Measurements from ENCODE around the gene GLIPR1L2.
"Not testable (repeated sequence)": the region's sequence is repeated elsewhere in the genome, so short reads cannot be mapped to it uniquely, and the experiment has no call there.

GLIPR1L2 gene

DNA sequence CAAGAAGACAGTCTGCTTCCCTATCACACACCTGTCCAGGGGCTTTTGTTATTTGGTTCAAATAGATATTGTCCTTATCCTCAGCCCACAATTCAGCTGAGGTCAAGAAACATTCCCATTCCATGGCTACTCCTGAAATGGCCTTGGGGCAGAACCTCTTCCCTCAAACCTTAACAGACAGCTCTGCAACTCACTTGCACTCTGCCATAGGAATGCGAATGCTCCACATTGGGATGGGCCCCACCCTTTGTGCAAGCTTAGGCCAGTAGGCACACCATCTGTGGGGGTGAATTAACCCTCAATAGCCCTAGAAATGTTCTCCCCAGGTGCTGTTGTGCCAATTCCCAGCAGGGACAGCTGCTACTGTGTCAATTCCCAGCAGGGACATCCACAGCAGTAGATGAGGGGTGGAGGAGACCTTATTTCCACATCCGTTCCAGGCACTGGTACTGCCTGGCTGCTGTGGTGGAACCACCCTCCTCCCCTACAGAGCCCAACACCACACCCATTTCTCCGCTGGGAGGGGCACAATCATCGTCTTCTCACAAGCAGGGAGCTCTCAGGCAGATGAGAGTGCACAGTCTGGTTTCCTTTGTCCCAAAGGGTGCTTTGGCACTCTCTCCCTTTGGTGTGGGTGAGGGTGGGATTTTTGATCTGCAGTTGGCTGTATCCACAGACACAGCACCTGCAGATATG, 47.3 kb downstream of the GLIPR1L2 start:
- no peak for DNase-seq

DNA sequence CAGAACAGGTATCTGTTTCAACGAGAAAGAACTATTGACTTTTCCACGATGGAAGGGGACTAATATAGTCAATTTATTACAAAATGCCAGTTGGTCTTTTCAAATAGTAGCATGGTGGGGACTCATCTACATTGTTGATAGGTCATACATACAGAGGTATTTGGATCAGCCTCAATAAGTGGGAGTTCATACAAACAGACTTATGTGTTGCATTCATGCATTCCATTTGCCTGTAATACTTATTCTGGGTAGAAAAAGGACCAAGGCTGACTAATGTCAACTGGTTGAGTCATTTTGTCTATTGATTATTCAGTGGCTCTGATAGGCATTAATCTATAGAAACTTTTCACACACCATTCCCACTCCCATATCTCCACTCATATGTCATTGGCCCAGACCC, 48.2 kb downstream of the GLIPR1L2 start:
- no peak for DNase-seq

DNA sequence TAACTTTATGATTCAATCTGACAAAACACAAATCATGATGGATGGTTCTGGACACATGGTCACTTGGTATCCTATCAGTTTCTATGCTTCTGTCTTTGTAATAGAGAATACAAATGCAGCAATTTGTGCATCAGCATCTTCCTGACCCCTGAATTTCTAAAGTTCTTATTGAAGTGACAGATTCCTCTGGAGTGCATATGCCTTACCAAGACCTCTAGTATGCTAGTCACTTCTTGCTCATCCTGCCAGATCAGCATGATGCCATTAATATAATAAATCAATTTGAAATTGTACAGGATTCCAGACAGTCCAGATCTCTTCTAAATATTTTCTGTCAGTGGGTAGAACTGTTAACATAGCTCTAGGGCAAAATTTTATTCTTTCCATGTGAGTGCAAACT, 49.0 kb downstream of the GLIPR1L2 start:
- no peak for DNase-seq

DNA sequence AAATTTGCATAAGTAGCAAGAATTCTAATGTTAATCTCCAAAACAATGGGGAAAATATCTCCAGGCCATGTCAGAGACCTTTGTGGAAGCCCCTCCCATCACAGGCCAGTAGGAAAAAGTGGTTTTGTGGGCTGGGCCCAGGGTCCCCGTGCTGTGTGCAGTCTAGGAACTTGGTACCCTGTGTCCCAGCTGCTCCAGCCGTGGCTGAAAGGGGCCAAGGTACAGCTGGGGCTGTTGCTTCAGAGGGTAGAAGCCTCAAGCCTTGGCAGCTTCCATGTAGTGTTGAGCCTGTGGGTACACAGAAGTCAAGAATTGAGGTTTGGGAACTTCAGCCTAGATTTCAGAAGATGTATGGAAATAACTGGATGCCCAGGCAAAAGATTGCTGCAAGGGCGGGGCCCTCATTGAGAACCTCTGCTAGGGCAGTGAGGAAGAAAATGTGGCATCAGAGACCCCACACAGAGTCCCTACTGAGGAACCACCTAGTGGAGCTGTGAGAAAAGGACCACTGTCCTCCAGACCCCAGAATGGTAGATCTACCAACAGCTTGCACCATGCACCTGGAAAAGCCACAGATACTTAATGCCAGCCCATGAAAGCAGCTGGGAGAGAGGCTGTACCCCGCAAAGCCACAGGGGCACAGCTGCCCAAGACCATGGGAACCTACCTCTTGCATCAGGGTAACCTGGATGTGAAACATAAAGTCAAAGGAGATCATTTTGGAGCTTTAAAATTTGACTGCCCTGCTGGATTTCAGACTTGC, 51.0 kb downstream of the GLIPR1L2 start:
- DNase-seq: not testable (repeated sequence)

DNA sequence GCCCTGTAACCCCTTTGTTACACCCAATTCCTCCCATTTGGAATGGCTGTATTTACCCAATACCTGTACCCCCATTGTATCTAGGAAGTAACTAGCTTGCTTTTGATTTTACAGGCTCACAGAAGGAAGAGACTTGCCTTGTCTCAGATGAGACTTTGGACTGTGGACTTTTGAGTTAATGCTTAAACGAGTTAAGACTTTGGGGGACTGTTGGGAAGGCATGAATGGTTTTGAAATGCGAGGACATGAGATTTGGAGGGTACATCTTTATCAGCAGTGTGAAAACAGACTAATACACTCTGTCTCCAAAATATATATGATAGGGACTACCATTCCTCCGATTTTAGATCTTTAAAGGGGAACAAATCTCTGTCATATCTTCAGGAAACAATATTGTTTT, 51.6 kb downstream of the GLIPR1L2 start:
- not testable (repeated sequence) for DNase-seq

DNA sequence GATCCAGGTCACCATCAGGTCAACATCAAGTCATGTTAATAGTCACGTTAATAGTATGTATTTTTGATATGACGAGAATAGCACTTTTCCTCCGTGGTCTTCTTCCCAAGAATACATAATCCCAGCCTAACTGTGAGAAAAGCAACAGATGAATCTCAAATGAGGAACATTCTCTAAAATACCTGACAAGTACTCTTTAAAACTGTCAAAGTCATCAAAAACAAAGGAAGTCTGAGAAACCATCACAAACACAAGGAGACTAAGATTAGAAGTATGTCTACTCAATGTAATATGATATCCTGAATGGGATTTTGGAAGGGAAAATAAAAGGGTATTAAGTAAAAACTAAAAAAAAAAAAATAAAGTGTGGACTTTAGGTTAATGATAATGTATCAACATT, 52.8 kb downstream of the GLIPR1L2 start:
- no peak for DNase-seq

DNA sequence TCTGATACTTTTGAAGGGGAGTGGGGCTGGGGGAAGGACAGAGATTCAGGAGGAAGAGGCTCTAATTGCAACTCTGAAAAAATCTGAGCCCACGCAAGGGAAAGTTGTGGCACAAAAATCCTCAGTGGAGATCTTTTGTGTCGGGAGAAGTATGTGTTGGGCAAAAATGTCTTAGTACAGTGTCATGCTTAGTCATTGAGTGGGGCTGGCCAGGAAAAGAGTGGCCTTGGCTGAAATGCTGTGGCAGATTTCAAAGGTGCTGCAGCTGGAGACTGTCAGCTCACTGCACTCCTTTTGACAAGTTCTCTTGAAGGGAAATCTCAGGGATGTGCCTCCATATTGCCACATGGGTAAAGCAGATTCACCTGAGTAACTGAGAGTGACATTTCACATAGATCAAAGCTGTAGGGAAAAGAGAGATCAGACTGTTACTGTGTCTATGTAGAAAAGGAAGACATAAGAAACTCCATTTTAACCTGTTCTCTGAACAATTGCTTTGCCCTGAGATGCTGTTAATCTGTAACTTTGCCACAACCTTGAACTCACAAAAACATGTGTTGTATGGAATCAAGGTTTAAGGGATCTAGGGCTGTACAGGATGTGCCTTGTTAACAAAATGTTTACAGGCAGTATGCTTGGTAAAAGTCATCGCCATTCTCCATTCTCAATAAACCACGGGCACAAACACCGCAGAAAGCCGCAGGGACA, 53.7 kb downstream of the GLIPR1L2 start:
- DNase-seq: no peak

DNA sequence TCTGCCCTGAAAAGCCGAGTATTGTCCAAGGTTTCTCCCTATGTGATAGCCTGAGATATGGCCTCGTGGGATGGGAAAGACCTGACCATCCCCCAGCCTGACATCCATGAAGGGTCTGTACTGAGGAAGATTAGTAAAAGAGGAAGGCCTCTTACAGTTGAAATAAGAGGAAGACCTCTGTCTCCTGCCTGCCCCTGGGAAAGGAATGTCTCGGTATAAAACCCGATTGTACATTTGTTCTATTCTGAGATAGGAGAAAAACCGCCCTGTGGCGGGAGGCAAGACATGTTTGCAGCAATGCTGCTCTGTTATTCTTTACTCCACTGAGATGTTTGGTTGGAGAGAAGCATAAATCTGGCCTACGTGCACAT, 54.2 kb downstream of the GLIPR1L2 start:
- DNase-seq: not testable (repeated sequence)

DNA sequence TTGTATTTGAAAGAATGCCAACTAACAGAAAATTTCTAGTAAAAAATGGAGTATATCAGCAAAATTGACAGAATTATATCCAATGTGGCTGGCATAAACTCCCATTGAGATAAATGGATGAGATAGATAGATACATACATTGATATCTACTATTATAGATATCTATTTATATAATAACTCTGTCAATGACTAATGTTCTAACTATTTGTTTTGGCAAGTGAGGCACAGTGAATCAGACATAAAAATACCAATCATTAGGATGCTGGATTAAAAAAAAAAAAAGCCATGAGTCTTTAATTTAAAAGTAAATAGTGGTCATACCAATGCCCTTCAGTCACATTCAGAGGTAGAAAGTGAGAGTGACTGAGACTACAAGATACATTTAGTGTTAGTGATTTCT, 56.0 kb downstream of the GLIPR1L2 start:
- DNase-seq: no peak

DNA sequence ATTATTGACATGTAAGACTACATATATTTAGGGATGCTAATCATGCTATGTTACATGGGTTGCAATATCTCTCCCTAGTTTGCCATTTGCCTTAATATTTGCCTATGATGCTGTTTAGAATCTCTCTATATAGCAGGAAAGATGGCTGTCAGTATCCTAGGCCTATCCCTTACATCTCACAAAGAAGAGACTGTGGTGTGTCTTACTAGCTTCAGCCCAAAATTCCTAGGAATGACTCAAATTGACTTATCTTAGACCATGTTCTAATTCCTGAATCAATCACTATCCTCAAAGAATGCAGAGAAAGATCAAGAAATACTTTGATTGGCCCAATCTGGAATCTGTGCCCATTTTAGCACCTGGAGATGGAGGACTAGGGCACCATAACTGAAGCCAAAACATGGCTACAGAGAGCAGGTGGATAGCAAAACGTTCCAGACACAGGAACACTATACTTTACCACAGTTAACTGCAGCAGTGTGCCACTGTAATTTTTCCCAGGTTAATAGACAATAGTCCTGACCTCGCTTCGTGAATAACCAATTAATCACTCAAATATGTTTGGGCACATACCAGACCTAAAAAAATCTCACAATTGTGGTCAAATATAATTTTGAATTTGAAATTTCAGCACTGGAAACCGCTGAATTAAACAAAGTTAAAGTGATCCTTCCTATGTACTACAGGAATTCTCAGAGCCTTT, 57.0 kb downstream of the GLIPR1L2 start:
- DNase-seq: no peak

DNA sequence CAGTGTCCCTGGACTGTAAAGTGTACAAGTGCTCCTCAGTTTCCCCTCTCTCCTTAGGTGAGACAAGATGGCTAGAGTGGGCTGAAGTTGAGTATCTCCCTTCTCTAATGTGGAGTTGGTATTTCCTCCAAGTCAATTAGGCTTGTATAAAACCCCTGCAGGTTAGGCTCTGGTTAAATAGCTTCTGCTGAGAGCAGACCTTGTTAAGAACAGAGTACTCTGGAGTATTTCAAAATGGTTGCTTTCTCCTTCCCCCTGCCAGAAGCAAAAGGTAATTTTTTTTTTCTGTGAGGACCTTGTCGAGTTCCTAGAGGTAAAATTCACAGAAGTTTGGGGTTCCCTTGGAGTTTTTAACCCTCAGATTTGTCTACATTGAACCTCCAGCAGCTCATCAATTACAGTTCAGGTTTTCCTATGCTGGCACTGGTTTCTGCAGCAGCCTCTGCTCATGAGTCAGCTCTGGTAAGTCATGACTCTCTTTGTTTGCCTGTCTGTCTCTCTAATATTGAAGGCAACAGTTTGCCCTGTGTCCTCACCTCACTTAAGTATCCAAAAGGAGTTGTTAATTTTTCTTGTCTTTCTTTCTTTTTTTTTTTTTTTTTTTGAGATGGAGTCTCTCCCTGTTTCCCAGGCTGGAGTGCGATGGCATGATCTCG, 61.9 kb downstream of the GLIPR1L2 start:
- no peak for DNase-seq

DNA sequence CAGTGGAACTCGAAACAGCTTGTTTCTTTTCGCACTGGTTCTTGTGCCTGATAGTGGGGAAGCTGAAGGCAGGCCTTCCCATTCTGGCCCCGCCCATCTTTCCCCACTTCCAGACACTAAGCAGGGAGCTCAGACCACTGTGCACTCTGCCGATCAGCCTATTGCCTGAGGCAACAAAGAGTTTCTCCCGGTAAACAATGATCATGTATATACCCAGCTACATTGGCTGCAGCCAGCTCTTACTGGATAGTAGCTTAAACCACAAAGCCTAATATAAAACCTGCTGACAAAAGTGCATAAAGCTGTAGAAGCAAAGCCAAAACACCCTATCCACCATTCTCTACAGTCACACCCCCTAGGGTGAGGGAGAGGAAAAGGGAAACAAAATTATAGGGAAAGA, 65.0 kb downstream of the GLIPR1L2 start:
- no peak for DNase-seq

DNA sequence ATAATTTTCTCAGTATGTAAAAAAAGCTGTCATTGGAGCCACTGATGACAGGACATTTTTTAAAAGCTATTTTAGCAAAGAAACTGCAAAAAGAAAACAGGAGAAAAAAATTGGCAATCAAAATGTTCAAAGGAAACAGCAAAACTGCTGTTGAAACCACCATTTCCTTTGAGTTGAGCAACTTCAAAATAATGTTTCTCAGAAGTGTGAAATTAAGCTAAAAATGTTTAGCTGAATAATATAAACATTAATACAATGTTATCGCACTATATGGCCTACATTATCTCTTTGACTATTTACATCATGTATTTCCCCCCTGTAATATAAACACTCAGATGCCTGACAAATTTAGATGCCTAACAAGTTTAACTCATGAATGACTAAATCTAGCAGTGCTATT, 66.3 kb downstream of the GLIPR1L2 start:
- no peak for DNase-seq

DNA sequence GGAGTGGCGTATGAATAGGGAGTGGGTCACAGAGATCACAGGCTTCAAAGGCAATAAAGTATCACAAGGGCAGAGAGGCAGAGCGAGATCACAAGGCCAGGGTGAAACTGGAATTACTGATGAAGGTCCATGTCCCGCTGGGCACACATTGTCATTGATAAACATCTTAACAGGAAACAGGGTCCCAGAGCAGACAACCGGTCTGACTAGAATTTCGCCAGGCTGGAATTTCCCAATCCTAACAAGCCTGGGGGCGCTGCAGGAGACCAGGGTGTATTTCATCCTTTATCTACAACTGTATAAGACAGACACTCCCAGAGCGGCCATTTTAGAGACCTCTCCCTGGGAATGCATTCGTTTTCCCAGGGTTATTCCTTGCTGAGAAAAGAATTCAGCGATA, 67.0 kb downstream of the GLIPR1L2 start:
- not testable (repeated sequence) for DNase-seq

DNA sequence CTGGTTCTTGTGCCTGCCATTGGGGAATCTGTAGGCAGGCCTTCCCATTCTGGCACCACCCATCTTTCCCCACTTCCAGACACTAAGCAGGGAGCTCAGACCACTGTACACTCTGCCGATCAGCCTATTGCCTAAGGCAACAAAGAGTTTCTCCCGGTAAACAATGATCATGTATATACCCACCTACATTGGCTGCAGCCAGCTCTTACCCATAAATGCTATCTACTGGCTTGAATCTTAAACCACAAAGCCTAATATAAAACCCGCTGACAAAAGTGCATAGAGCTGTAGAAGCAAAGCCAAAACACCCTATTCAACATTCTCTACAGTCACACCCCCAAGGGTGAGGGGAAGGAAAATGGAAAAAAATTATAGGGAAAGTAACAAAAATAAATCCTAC, 68.9 kb downstream of the GLIPR1L2 start:
- no peak for DNase-seq

DNA sequence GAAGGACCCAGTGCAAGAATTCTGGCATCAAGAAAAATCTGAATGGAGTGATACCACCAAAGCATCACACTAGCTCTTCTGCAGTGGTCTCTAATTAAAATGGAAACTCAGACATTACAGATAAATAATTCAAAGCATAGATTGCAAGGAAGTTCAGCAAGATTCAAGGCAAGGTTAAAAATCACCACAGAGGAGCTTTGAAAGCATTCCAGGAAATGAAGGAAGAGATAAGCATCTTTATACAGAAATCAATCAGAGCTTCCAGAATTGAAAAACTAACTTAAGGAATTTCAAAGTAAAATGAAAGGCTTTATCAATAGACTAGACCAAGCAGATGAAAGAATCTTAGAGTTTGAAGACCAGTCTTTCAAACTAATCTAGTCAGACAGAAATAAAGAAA, 69.3 kb downstream of the GLIPR1L2 start:
- no peak for DNase-seq

DNA sequence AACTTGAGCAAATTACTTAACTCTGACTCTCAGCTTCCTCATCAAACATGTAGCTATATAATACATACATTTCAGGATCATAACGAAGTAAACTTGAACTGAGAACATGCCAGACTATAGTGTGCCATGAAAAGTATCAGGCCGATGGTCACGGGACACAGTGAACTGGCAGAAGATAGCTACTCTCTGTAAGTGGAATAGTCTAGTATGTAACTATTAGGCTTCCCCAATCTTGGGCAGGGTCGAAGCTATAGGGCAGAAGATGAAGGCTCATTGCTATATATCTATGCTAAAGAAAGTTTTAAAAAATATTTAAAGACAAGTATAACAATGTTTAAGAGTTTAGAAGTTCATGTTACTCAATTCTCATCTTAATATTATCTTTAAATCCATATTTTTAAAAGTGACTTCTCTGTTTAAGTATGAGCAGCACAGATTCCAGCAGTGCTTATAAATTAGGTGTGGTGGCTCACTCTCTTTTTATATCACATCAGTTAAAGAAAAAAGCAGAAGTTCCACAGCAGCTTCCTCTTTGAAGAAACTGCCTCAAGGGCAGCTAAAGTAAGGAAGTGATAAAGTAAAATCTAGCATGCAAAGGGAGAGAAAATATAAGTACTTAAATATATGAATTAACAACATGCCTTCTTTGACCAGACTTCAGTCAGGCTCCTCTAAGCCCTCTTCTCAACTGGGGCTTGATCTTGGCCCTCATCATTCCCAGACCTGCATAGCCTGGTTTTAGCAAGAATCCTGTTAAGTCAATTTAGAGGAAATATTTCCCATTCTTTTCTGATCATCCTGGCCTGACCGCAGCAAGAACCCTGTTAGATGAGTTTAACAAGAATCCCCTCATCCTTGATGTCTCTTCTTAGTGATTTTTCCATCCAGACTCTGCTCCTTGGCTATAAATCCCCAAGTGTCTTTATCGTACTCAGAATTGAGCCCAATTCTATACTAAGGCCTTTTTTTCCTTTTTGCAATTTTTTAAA, 81.3 kb downstream of the GLIPR1L2 start:
- no peak for DNase-seq

DNA sequence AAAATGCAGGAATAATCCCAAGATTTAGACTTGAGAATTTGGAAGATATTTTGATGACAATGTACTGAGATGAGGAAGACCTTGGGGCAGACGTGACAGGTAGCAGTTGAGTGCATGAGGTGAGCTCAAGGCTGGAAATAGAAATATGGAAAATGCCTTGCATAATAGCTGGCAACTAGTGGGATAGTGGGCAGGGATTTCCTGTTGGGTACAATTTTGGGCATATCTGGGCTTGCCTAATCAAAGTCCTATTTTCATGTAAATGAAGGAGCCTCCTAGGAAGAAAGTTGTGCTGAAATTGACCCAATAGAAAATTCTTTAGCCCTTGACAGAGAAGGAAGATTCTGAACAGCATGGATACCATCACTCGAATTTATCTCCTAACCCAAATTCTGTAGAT, 83.2 kb downstream of the GLIPR1L2 start:
- no peak for DNase-seq

DNA sequence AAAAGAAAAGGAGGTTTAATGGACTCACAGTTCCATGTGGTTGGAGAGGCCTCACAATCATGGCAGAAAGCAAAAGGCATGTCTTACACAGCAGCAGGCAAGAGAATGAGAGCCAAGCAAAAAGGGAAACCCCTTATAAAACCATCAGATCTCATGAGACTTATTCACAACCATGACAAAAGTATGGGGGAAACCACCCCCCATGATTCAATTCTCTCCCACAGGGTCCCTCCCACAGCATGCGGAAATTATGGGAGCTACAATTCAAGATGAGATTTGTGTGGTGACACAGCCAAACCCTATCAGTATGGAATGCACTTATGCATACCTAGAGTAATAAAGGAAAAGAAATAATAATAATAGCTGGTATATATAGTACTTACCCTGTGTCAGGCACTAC, 85.2 kb downstream of the GLIPR1L2 start:
- DNase-seq: peak; percentile 34 to 42

DNA sequence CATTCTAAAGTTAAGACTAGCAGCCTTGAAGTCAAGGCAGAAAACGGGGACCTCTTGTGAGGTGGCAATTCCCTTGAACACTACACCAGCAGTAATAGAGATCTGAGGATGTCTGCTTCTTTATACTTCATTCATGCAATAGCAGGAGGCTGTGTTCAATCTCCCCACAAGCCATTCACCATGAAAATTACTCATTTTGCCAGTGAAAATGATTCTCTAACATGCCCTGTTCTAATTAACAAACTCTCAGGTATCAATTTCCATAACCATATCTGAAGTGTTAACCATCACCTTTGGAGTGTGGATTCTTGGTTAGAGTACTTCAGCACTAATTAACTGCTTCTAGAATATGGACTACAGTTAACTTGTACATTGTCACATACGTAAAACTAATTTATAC, 86.2 kb downstream of the GLIPR1L2 start:
- no peak for DNase-seq

DNA sequence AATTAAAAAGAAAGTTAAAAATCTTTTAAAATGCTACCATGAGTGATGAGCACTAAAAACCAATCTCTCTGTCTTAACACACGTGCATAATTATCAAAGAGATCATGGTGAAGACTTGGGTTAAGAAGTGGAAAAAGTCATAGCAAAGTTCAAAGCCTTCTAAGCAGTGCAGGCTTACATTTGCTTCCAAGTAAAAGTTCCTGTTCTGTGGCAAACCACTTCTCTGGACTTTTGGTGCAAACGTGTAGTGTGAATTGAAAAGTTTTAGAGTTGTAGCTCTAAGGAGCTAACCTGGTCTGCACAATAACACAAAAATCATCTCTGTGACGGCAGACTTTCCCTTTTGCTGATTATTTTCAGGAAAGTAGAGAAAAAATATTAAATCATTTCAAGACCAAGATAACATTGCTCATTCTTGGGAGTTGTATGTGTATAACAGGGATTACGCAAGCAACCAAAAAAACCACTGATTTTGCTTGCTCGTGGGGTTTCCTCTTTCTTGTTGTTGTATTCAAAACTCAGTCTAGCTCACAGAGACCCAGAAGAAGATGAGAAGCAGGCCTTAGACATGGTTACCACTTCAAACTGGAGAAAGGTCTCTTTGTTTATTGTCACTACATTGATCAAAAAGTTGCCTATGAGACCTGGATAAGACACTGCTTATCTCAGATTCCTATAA, 87.4 kb downstream of the GLIPR1L2 start:
- DNase-seq: no peak

Measured in stimulated activated CD4-positive, alpha-beta T cell treated with anti-CD3 and anti-CD28 coated beads, Interleukin-2, amount 100 ng/mL, for 24 hours (primary cell).